ENCODE data around the gene GFI1B.
"Not testable (repeated sequence)": the region's sequence is repeated elsewhere in the genome, so short reads cannot be mapped to it uniquely, and the experiment has no call there.

GFI1B gene

GRCh38 chr9:132996526-132996925 is 18.0 kb downstream of the GFI1B start:
- Histone ChIP-seq H2AFZ (ENCODE audit: low read depth) (no peak overlapping the region), H3K36me3 (ENCODE audit: insufficient read depth) (no peaks in the 10 kb centered on the region), H3K27me3 (ENCODE audit: insufficient read depth, low read depth) (peaks cover 95% of the 10 kb centered on the region), H3K79me2 (ENCODE audit: insufficient read depth, low read depth) (no peaks in the 10 kb centered on the region), H3K9ac (no peak overlapping the region), H3K4me2 (no peak overlapping the region), H3K4me3 (IDR thresholded peaks at IDR 0.05; ENCODE audit: insufficient read depth, low read depth, low read length) (no peak overlapping the region), H3K4me1 (ENCODE audit: low read depth, poor library complexity, severe bottlenecking) (no peaks in the 10 kb centered on the region), H3K27ac (no peak overlapping the region), H4K20me1 (ENCODE audit: insufficient read depth) (no peaks in the 10 kb centered on the region)
- TF ChIP-seq CTCF (conservative IDR thresholded peaks at IDR 0.05; ENCODE audit: low read depth, low read length): no peak

DNA sequence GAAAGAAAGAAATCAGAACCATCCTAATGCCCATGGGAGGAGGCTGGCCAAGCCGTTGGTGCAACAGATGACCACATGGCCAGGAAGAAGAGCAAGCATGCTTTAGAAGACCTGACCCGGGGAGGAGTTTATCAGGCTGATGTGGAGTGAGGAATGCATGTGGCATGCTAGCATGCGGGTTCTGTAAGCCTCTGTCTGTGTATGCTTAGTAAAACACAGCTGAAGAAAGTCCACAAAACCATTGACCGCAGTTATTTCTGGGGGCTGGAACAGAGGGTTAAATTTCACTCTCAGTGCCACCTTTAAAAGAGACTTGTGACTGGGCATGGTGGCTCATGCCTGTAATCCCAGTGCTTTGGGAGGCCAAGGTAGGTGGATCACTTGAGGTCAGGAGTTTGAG is 19.1 kb downstream of the GFI1B start:
- no peak for TF ChIP-seq CTCF (conservative IDR thresholded peaks at IDR 0.05; ENCODE audit: low read depth, low read length)
- no peak overlapping the region for H3K27ac ChIP-seq
- no peaks in the 10 kb centered on the region for H3K79me2 ChIP-seq (ENCODE audit: insufficient read depth, low read depth)
- no peaks in the 10 kb centered on the region for H3K4me1 ChIP-seq (ENCODE audit: low read depth, poor library complexity, severe bottlenecking)
- H4K20me1 ChIP-seq (ENCODE audit: insufficient read depth): no peaks in the 10 kb centered on the region
- H3K9ac ChIP-seq: no peak overlapping the region
- H3K4me2 ChIP-seq: no peak overlapping the region
- H3K27me3 ChIP-seq (ENCODE audit: insufficient read depth, low read depth): peaks cover 94% of the 10 kb centered on the region
- H2AFZ ChIP-seq (ENCODE audit: low read depth): no peak overlapping the region
- no peaks in the 10 kb centered on the region for H3K36me3 ChIP-seq (ENCODE audit: insufficient read depth)
- H3K4me3 ChIP-seq (IDR thresholded peaks at IDR 0.05; ENCODE audit: insufficient read depth, low read depth, low read length): no peak overlapping the region

DNA sequence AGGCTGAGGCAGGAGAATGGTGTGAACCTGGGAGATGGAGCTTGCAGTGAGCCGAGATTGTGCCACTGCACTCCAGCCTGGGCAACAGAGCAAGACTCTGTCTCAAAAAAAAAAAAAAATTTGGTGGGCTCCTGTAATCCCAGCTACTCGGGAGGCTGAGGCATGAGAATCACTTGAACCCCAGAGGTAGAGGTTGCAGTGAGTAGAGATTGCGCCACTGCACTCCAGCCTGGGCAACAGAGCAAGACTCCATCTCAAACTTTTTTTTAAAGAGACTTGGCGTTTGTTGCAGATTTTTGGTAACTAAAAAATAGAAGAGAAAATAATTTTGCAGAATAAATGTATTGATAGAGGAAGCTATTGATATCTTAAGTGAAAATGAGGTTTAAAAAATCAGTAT is 19.7 kb downstream of the GFI1B start:
- not testable (repeated sequence) for H3K79me2 ChIP-seq (ENCODE audit: insufficient read depth, low read depth); H4K20me1 ChIP-seq (ENCODE audit: insufficient read depth); H3K36me3 ChIP-seq (ENCODE audit: insufficient read depth); H2AFZ ChIP-seq (ENCODE audit: low read depth); H3K4me3 ChIP-seq (IDR thresholded peaks at IDR 0.05; ENCODE audit: insufficient read depth, low read depth, low read length); H3K4me2 ChIP-seq; H3K9ac ChIP-seq; H3K27ac ChIP-seq; H3K4me1 ChIP-seq (ENCODE audit: low read depth, poor library complexity, severe bottlenecking)
- peaks cover 94% of the 10 kb centered on the region for H3K27me3 ChIP-seq (ENCODE audit: insufficient read depth, low read depth)

GRCh38 chr9:132998831-132999635 is 20.5 kb downstream of the GFI1B start:
- H3K36me3 ChIP-seq (ENCODE audit: insufficient read depth): no peaks in the 10 kb centered on the region
- H3K9ac ChIP-seq: no peak overlapping the region
- H4K20me1 ChIP-seq (ENCODE audit: insufficient read depth): no peaks in the 10 kb centered on the region
- no peaks in the 10 kb centered on the region for H3K4me1 ChIP-seq (ENCODE audit: low read depth, poor library complexity, severe bottlenecking)
- H3K27ac ChIP-seq: no peak overlapping the region
- no peaks in the 10 kb centered on the region for H3K79me2 ChIP-seq (ENCODE audit: insufficient read depth, low read depth)
- TF ChIP-seq CTCF (conservative IDR thresholded peaks at IDR 0.05; ENCODE audit: low read depth, low read length): no peak
- no peak overlapping the region for H3K4me2 ChIP-seq
- no peak overlapping the region for H3K4me3 ChIP-seq (IDR thresholded peaks at IDR 0.05; ENCODE audit: insufficient read depth, low read depth, low read length)
- peaks cover 94% of the 10 kb centered on the region for H3K27me3 ChIP-seq (ENCODE audit: insufficient read depth, low read depth)
- H2AFZ ChIP-seq (ENCODE audit: low read depth): no peak overlapping the region
